GM18909 (cell line): ENCODE measurements around the gene PHPT1.
"Not testable (repeated sequence)": the region's sequence is repeated elsewhere in the genome, so short reads cannot be mapped to it uniquely, and the experiment has no call there.

Source experiments
- ATAC-seq: cut with Tn5 transposase; IDR thresholded peaks from one replicate; pipeline ENCODE4 v1.9.1; 2021; ENCODE audit warnings: mild to moderate bottlenecking; ENCODE audit not compliant: unreplicated experiment, poor library complexity

PHPT1 gene

DNA sequence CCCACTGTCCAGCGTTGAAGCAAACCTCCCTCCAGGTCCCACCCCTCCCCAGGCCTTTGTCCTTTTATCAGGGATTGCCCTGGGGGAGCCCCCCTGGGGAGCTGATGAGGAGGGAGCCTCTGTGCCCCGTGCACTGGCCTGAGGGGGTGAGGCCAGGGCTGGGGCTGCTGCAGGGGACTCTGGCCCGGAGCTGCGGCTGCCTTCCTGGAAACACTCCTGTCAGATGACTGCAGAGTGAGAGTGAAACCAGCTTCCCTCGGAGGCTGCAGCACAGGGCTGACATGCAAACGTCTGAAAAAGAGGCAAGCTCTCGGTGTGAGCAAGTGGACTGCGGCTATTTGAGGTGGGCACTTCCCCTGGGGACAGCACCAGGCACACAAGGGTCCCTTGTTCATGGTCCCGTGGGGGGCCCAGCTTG is 32.5 kb downstream of the PHPT1 start:
- peak; percentile 38 for ATAC-seq

DNA sequence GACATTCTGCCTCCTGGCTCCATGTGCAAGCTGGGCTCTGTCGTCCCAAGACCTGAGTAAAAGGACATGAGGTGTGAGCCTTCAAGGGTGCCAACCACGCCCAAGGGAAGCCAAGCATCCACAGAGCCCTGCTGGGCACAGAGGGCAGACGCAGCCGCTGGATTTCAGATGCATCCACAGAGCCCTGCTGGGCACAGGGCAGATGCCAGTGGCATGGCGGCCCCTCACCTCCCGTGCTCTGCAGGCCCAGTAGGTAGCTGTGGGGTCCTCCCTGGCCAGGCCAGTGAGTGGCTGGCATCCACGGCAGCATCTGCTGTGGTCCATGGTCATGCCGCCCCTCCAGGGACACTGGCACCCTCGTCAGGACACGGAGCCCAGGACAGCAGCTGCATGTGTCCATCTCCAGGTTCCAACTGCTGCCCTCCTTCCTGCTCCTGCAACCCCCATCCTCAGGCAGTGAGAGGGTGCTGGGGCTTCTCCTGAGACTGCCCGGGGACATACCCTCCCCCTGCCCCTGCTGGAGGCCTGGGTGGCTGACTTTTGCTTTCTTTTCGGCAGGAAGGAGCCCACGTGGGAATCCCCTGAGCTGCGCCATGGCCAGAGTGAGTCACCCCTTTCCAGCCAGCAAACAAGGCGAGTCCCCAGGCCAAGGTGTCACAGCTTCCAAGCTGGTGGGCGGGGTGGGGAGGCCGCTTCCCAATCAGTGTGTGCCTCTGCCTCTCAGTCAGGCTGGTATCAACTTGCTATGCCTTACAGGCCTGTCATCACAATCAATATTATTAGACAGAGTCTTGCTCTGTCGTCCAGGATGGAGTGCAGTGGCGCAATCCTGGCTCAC is 33.1 kb downstream of the PHPT1 start:
- ATAC-seq: peak; percentile 23

DNA sequence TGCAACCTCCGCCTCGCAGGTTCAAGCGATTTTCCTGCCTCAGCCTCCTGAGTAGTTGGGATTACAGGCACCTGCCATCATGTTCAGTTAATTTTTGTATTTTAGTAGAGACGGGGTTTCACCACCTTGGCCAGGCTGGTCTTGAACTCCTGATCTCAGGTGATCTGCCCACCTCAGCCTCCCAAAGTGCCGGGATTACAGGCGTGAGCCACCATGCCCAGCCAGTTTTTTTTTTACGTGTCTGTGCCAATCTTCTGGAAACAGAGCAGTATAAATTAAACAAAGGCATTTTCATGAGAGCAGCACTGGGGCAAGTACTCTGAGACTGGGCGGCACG is 33.7 kb downstream of the PHPT1 start:
- not testable (repeated sequence) for ATAC-seq

DNA sequence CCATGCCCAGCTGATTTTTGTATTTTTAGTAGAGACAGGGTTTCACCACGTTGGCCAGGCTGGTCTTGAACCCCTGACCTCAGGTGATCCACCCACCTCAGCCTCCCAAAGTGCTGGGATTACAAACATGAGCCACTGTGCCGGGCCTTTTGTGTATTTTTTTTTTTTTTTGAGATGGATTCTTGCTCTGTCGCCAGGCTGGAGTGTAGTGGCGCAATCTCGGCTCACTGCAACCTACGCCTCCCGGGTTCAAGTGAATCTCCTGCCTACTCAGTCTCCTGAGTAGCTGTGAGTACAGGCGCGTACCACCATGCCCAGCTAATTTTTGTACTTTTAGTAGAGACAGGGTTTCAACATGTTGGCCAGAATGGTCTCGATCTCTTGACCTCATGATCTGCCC is 34.5 kb downstream of the PHPT1 start:
- ATAC-seq: not testable (repeated sequence)

DNA sequence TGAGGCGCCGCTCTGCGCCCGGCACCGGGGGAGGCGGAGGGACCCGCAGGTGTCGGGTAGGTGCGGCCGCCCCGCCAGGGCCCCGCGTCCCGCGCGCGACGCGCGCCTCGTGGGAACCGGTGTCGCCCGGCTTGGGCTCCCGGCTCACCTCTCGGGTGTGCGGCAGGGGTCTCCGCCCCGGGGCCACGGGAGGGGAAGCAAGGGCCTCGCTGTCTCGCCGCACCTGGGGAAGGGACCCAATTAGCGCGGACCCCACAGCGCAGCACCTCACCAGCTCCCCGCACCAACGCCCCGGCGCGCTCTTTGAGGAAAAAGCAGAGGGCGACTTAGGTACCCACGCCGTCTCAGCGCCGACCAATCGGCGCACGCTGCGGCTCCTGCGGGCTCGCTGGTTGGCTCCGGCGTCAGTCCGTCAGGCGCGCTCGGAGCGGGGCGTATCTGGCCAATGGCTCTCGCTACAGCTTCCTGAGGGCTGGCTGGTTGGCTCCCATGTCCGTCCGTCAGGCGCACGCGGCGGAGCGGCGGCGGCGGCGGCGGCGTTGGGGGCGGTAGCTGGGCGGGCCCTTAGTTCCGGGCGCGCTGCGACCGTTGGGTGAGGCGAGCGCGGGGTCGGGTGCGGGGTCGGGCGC is 36.9 kb downstream of the PHPT1 start, which contains the start of gene TRAF2:
TRAF2 (plus strand) TSS at position 567 of the 629 bp plus-strand sequence. CDS start 12,225 bp downstream, outside the sequence.
- ATAC-seq: peak; percentile 84

DNA sequence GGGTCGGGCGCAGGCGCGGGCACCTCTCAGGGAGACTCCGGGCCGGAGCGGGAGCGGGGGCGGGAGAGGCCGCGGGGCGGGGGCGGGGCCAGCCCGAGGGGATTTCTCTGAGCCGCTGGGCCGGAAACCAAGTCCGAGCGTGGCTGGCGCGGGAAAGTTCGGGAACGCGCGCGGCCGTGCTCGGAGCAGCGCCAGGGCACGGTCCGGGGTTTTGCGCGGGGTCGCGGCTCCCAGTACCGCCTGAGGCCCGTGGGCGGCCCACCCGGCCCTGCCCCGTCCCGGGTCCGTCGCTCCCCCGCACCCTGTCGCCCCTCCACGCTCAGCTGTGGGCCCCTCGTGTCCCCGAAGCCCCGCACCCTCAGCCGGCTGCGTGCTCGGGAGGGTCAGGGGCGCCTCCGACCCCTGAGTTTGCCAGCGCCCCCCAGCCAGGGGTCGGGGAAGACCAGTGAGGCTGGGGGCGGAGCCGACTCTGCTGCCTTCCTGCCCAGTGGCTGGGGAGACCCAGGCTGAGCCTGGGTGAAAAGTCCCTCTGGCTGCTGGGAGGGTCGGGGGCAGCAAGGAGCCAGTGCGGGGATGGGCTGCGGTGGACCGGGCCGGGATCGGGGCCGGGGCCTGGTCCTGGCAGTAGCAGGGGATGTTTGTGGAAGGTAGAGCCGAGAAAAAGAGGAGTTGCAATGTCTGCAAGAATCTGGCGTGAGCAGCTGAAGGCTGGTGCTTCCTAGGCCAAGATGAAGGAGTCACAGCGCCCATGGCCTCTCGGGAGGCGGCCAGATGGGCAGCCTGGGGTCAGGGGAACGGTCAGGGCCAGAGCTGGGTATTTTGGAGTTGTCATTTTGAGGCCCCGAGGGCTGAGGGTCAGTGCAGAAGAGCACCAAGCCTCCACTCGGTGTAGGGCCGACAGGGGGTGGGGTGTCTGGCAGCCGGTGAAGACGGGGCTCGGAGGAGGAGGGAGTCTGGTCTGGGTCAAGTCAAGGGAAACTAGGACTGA is 37.7 kb downstream of the PHPT1 start:
- peak; percentile 29 for ATAC-seq

DNA sequence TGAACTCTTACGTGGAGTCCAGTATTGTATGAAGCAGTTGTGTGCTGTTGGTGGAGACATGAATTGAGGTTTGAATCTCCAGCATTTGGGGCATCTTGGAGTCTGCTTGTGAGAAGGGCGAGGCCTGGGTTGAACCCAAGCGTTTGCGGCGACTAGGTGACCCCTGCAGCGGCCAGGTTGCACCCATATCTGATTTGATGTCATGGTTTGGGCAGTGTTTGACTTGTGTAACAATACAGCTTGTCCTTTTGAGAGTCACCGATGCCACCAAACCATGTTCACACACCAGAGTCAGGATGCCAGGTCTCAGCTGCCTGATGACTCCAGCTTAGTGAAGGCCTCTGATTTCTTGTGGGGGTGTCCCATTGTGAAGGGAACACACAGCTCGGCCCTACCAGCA is 39.2 kb downstream of the PHPT1 start:
- ATAC-seq: no peak

DNA sequence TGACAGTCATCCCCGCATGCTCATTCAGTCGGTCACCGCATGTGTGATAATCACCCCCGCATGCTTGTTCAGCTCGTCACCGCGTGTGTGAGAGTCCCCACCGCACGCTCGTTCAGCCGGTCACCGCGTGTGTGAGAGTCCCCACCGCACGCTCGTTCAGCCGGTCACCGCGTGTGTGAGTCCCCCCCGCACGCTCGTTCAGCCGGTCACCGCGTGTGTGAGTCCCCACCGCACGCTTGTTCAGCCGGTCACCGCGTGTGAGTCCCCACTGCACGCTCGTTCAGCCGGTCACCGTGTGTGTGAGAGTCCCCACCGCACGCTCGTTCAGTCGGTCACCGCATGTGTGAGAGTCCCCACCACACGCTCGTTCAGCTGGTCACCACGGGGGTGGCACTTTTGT is 40.6 kb downstream of the PHPT1 start:
- ATAC-seq: no peak

DNA sequence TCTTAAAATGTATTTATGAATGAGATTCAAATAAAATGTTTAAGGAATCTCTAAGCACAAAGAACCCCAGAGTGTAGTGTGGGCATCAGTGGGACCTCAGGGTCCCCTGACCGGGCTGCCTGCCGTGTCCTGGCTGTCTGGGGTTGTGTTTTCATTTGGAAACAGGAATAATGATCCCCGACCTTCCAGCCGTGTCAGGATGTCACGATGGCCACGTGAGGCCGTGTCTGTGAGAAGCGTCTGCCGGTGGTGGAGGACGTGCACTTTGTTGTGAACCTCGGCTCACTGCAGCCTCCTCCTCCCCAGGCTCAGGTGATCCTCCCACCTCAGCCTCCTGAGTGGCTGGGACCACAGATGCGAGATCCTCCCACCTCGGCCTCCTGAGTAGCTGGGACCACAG is 41.5 kb downstream of the PHPT1 start:
- no peak for ATAC-seq

DNA sequence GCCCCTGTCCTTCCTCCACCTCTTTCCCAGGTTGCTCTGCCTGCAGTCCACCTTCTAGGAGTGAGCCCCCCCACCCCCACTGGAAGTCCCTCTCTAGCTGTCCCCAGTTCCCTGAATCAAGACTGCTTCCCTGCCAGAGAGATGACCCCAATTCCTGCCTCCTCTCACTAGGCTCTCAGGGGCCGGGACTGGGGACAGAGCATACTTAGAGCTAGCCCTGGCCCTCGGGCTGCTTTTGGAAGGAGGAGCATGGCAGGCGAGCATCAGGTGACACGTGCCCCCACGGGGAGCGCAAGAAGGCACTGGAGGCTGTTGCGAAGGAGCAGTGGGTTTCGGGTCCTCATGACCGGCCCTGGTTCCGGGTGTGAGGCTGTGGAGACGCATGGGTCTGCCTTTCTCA is 46.8 kb downstream of the PHPT1 start:
- ATAC-seq: no peak

DNA sequence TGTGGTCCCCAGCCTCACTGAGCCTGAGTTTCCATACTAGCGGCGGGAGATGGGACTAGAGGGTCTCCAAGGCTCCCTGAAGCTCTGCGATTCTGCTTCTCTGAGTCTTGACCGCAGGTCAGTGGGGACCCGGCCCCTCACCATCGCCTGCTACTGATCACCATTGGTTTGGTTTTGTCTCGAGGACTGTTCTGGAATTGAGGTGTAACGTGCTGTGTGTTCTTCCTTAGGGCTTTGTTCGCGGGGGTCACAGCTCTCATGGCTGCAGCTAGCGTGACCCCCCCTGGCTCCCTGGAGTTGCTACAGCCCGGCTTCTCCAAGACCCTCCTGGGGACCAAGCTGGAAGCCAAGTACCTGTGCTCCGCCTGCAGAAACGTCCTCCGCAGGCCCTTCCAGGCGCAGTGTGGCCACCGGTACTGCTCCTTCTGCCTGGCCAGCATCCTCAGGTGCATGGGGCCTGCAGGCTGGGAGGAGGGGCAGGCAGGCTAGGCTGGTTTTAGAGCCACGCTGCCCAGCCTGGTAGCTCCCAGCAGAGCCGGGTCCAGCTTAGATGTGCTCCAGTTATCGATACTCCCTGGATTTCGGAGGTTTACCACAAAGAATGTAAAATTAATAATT is 49.4 kb downstream of the PHPT1 start:
- ATAC-seq: no peak

DNA sequence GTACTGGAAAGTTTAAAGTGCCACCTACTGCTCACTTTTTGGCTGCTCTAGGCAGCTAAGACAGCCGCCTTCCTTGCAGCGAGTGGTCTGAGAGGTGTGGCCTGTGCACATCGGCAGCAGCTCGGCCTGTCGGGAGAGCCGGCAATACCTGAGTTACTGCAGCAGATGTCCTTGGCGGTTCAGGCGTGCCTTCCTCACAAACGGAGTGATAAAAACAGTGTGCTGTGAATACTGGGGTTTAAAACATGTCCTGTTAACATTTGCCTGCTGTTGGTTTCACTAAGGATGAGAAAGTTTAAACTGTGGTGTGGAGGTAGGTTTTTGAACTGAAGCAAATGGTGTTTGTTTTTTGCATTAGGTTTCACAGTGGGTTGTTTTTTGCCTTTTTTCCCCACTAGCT is 50.0 kb downstream of the PHPT1 start:
- ATAC-seq: no peak

DNA sequence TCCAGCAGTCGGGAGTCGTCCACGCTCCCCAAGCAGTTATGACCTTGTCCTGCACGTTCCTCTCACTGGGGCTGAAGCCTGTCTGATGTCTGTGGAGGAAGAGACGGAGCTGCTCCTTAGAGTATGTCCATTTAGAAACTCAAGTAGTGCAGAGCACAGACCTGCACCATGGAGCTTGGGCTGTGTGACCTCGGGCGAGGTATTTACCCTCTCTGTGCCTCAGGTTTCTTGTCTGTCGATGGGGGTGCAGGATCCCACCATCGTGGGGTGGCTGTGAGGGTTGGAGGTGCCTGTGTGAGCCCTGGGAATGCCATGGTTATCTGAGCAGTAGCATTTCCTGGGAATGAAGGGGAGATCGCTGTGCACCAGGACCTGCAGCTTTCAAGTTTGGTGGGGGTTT is 51.3 kb downstream of the PHPT1 start:
- no peak for ATAC-seq
